GM12864 (cell line): ENCODE results near the gene CPVL.

ENCODE experiments used
- DNase-seq: peaks from one replicate; pipeline ENCODE4 v3.0.0-alpha.2; 2011; ENCODE audit warnings: low read depth
- H3K4me3 ChIP-seq: 2 replicates; pipeline ENCODE4 v1.5.1; 2011; ENCODE audit warnings: mild to moderate bottlenecking, low read depth, low read length, control low read depth
- TF ChIP-seq, protein P1 (sequence below): IDR thresholded peaks from 2 replicates; pipeline ENCODE4 v1.5.1; 2011; ENCODE audit warnings: low read depth, mild to moderate bottlenecking, moderate library complexity, low read length, control low read depth, inconsistent platforms; ENCODE audit errors: missing control alignments

CPVL gene

DNA sequence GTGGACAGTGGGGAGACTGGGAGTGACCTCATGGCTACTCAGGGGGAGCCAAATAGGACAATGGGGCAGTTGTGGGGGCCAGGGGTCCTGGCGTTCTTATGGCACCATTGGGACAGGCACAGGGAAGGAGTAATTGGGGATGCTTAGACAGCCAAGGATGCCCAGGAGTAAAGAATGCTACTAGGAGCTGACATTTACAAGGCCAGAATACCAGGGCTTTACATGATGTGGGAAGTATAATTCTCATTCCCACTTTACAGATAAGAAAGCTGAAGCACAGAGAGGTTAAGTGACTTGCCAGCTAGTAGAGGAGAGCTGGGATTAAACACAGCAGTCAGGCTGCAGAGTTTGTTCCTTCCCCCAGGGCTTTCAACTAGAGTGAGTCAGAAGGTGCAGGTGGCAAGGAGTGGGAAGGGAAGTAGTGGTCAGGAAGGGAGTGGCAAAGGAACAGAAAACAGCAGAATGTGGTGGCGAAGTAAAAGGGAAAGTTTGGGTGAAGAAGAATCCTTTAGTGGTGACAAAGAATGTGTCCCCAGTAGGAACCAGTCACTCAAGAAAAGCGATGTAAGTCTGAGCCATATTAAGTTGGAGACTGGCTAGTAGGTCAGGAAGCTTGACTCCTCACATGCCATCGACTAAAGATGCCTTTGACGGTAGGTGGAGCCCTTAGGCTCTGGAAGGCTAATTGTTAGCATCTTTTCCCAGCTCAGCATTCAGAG lies 32.8 kb downstream of the CPVL start:
- H3K4me3 ChIP-seq: no peak overlapping the region
- DNase-seq: no peak
- TF ChIP-seq, protein P1, sequence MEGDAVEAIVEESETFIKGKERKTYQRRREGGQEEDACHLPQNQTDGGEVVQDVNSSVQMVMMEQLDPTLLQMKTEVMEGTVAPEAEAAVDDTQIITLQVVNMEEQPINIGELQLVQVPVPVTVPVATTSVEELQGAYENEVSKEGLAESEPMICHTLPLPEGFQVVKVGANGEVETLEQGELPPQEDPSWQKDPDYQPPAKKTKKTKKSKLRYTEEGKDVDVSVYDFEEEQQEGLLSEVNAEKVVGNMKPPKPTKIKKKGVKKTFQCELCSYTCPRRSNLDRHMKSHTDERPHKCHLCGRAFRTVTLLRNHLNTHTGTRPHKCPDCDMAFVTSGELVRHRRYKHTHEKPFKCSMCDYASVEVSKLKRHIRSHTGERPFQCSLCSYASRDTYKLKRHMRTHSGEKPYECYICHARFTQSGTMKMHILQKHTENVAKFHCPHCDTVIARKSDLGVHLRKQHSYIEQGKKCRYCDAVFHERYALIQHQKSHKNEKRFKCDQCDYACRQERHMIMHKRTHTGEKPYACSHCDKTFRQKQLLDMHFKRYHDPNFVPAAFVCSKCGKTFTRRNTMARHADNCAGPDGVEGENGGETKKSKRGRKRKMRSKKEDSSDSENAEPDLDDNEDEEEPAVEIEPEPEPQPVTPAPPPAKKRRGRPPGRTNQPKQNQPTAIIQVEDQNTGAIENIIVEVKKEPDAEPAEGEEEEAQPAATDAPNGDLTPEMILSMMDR: peak; percentile 34

DNA sequence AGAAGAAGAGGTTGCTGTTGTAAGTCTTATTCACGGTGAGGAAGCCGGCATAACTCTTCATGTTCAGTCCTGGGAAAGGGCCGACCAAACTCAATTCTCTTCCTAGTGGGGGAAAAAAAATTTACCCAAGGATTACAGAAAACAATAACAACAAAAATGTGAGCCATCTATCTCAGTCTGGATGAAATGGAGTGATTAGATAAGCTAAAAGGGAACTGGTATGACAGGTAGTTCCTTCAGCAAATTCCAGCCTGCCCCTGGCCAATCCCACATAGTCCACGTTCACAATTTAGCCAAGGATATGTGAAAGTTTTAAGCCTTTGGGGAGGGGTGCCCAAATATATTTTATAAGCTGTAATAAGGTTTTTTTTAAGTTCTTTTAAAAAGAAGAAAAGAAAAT lies 33.6 kb downstream of the CPVL start:
- TF ChIP-seq, protein P1: no peak
- DNase-seq: no peak
- no peak overlapping the region for H3K4me3 ChIP-seq

DNA sequence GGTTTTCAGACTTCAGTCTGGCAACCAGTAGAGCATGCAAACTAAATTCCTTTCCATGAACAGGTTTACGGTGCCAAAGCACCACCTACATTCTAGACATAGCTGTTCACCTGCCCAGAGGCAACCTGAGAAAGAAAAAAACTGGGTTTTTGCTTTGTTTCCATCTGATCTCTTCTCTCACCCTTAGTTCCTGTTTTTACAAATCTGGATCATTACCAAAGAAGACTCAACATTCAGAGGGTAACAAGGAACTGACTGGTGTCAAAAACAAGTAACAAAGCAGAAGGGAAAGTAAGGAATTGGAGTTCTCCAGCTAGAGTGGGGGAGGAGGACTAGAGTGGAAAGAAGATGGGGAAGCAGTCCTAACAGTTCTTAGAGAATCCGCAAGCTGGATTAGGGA lies 36.4 kb downstream of the CPVL start:
- no peak for DNase-seq
- TF ChIP-seq, protein P1: no peak
- no peak overlapping the region for H3K4me3 ChIP-seq

DNA sequence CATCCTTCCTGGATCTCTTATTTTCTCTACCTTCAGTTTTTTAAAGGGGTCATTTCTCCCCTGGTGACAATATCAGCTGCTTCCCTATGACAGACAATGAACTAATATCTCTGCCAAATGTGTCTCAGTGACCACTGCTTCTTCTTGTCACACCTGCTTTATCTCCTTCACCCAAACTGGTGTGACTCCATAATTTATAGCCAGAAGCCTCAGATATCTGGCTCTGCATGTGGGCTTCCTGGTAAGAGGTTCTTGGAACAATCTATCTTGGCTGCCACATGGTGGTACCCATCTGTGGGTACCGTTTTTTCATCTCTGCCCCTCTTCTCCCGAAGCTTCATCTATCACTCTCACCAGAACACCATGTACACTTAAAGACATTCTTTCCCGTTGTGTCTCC lies 37.0 kb downstream of the CPVL start:
- TF ChIP-seq, protein P1: no peak
- no peak for DNase-seq

DNA sequence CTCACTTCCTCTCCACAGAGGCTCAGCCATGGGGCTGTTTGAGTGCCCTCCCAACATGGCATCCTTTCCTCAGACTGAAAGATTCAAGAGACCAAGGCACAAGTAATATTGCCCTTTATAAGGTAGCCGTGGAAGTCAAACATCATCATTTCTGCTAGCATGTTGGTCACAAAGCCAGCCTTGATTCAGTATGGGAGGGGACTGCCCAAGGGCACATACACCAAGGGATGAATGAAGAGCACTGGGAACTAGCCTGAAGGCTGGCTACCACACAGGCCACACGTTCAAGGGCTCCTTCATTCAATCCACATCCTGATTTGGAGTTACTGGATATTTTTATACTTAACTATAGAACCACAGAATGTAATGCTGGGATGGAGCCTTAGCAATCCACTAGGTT lies 39.3 kb downstream of the CPVL start:
- TF ChIP-seq, protein P1: no peak
- no peak overlapping the region for H3K4me3 ChIP-seq
- DNase-seq: no peak

More for the DNA sequence above, 37.0 kb downstream of the CPVL start:
- no peak overlapping the region for H3K4me3 ChIP-seq

DNA sequence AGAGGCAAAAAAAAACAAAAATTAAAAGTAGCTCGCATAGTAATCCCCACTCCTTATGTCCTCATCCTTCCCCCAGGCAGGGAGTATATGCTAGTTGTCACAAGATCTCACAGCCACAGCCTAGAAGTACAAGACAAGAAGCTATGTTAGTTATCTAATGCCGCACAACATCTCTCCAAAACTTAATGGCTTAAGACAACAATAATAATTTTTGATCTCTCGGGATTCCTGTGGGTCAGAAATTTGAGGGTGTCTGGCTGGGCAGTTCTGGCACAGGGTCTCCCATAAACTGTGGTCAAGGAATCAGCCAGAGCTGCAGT lies 39.7 kb downstream of the CPVL start:
- DNase-seq: no peak
- TF ChIP-seq, protein P1: no peak
- H3K4me3 ChIP-seq: no peak overlapping the region
